Measurements from ENCODE around the gene FGD2. TPM values are rescaled to one million over a fixed set of nuclear protein-coding genes. Genes with fewer than 3 reads are reported as not detected.

Gene FGD2
- total and polyA plus RNA-seq, 2 experiments from 2014 or later, result 0.13 to 0.14 TPM

GRCh38 chr6:37057678-37058077 is 52.2 kb downstream of the FGD2 start:
- peaks cover 19% of the 10 kb centered on the region for H3K27me3 Mint-ChIP-seq (ENCODE audit: insufficient read depth, low read depth, poor library complexity)
- H3K27ac Mint-ChIP-seq, result no peak overlapping the region
- Histone ChIP-seq H4K20me1 (replicated peaks; ENCODE audit: insufficient read depth) (no peaks in the 10 kb centered on the region), H3K79me2 (replicated peaks; ENCODE audit: insufficient read depth) (no peaks in the 10 kb centered on the region), H3K27ac (ENCODE audit: low read depth) (no peak overlapping the region), H3K27me3 (ENCODE audit: insufficient read depth) (no peaks in the 10 kb centered on the region), H3K4me3 (no peak overlapping the region), H3K4me2 (no peak overlapping the region), H3K9me2 (ENCODE audit: insufficient read depth) (no peaks in the 10 kb centered on the region), H3K4me1 (ENCODE audit: insufficient read depth) (peaks cover 30% of the 10 kb centered on the region), H2AFZ (no peak overlapping the region), H3K36me3 (ENCODE audit: insufficient read depth) (no peaks in the 10 kb centered on the region), H3F3A (replicated peaks; ENCODE audit: low read depth) (peaks cover 31% of the 10 kb centered on the region)
- TF ChIP-seq NANOG (IDR thresholded peaks at IDR 0.05; ENCODE audit: borderline replicate concordance) (no peak), CREB1 (CRISPR knock-in tag; IDR thresholded peaks at IDR 0.05; ENCODE audit: low read depth) (no peak), ZNF114 (CRISPR knock-in tag; IDR thresholded peaks at IDR 0.05) (no peak), ZNF331 (CRISPR knock-in tag; IDR thresholded peaks at IDR 0.05; ENCODE audit: low read depth) (no peak), JUNB (IDR thresholded peaks at IDR 0.05; ENCODE audit: unreplicated experiment) (no peak), ZNF462 (CRISPR knock-in tag; IDR thresholded peaks at IDR 0.05) (no peak), REST (IDR thresholded peaks at IDR 0.05; ENCODE audit: unreplicated experiment) (no peak), EZH2 (IDR thresholded peaks at IDR 0.05; ENCODE audit: low read depth, unreplicated experiment) (no peak), POLR2AphosphoS5 (IDR thresholded peaks at IDR 0.05; ENCODE audit: low read depth) (no peak), ETS1 (IDR thresholded peaks at IDR 0.05) (no peak), CTCF (conservative IDR thresholded peaks at IDR 0.05; ENCODE audit: low read depth in 2 of 2) (no peak), EZH2phosphoT487 (IDR thresholded peaks at IDR 0.05; ENCODE audit: unreplicated experiment) (no peak), STAT1 (IDR thresholded peaks at IDR 0.05; ENCODE audit: unreplicated experiment) (no peak)
- DNase-seq (ENCODE audit: low spot score) (no peak), ATAC-seq (no peak)
- H3K36me3 Mint-ChIP-seq (ENCODE audit: low read depth), result no peaks in the 10 kb centered on the region; the same call in 2 of the 3 replicates
- H3K9me3 Mint-ChIP-seq, result no peaks in the 10 kb centered on the region
- no peak overlapping the region for H3K4me3 Mint-ChIP-seq
- peaks cover 46% of the 10 kb centered on the region for H3K4me1 Mint-ChIP-seq
